HepG2 (cell line): ENCODE data around the gene COX18. TPM values are rescaled to one million over a fixed set of nuclear protein-coding genes. Genes with fewer than 3 reads are reported as not detected.

Experiments
- BRCA1 ChIP-seq: sonication (generic); formaldehyde crosslinking; IDR thresholded peaks from 2 replicates; pipeline ENCODE4 v1.4.0; 2020; ENCODE audit warnings: missing genetic modification reagents
- HOXA5 ChIP-seq: sonication (generic); formaldehyde crosslinking; IDR thresholded peaks from 2 replicates; pipeline ENCODE4 v1.4.0; 2020; ENCODE audit warnings: missing genetic modification reagents
- MATR3 ChIP-seq: sonication (generic); formaldehyde crosslinking; IDR thresholded peaks from 2 replicates; pipeline ENCODE4 v1.4.0; 2020; ENCODE audit warnings: missing genetic modification reagents
- MEIS1 ChIP-seq: sonication (generic); formaldehyde crosslinking; IDR thresholded peaks from 2 replicates; pipeline ENCODE4 v1.9.0; 2021; ENCODE audit warnings: mild to moderate bottlenecking, missing genetic modification reagents, moderate library complexity, borderline replicate concordance
- NFIC ChIP-seq: IDR thresholded peaks from 2 replicates; pipeline ENCODE4 v1.6.1; 2012; ENCODE audit warnings: mild to moderate bottlenecking, low read length, inconsistent platforms
- RFXAP ChIP-seq: sonication (generic); formaldehyde crosslinking; IDR thresholded peaks from 2 replicates; pipeline ENCODE4 v1.4.0; 2020; ENCODE audit warnings: missing genetic modification reagents, borderline replicate concordance
- TCF12 ChIP-seq, 2 experiments: fragments of 450-650 bp in 1 of 2; sonication (generic) in 1 of 2; formaldehyde crosslinking in 1 of 2; IDR thresholded peaks; 2 replicates each; pipeline versions ENCODE4 v1.6.1 to v1.8.0; 2017 to 2022; ENCODE audit warnings: antibody characterized with exemption in 1 of 2, mild to moderate bottlenecking in 1 of 2, missing genetic modification reagents in 1 of 2, moderate library complexity in 1 of 2
- TOPORS ChIP-seq: sonication (generic); formaldehyde crosslinking; IDR thresholded peaks from 2 replicates; pipeline ENCODE4 v1.8.0; 2023; ENCODE audit warnings: mild to moderate bottlenecking, missing genetic modification reagents
- WIZ ChIP-seq: sonication (generic); formaldehyde crosslinking; IDR thresholded peaks from 2 replicates; pipeline ENCODE4 v1.5.1; 2020; ENCODE audit warnings: mild to moderate bottlenecking, missing genetic modification reagents
- ZFP90 ChIP-seq: sonication (generic); formaldehyde crosslinking; IDR thresholded peaks from 2 replicates; pipeline ENCODE4 v1.8.0; 2022; ENCODE audit warnings: missing genetic modification reagents, mild to moderate bottlenecking, inconsistent platforms, borderline replicate concordance
- ZMYM2 ChIP-seq: sonication (generic); formaldehyde crosslinking; IDR thresholded peaks from 2 replicates; pipeline ENCODE4 v1.8.0; 2022; ENCODE audit warnings: mild to moderate bottlenecking, missing genetic modification reagents
- ZNF124 ChIP-seq: sonication (generic); formaldehyde crosslinking; IDR thresholded peaks from 2 replicates; pipeline ENCODE4 v1.4.0; 2020; ENCODE audit warnings: missing genetic modification reagents
- ZNF484 ChIP-seq: sonication (generic); formaldehyde crosslinking; IDR thresholded peaks from 2 replicates; pipeline ENCODE4 v1.5.1; 2020; ENCODE audit warnings: mild to moderate bottlenecking, low read depth, missing genetic modification reagents, borderline replicate concordance
- ZNF605 ChIP-seq: sonication (generic); formaldehyde crosslinking; IDR thresholded peaks from 2 replicates; pipeline ENCODE4 v1.8.0; 2022; ENCODE audit warnings: mild to moderate bottlenecking, missing genetic modification reagents
- ZSCAN20 ChIP-seq: sonication (generic); formaldehyde crosslinking; IDR thresholded peaks from 2 replicates; pipeline ENCODE4 v1.4.0; 2020; ENCODE audit warnings: missing genetic modification reagents, mild to moderate bottlenecking, borderline replicate concordance
- polyA plus RNA-seq, 8 experiments: library from polyadenylated mRNA; depleted of rRNA in 3 of 8; stranded (reverse) in 7 of 8; unstranded in 1 of 8; fragments of >200 nt; fragmentation: Illumina TruSeq in 4 of 8; extraction: Trizol in 4 of 8; gene quantifications; 2 replicates each; pipeline versions ENCODE4 v1.2.1 to v1.2.3, GENCODE V29; 2011 to 2016; ENCODE audit warnings: low read depth in 4 of 8, missing spikeins in 1 of 8, mixed read lengths in 1 of 8; ENCODE audit not compliant: insufficient read depth in 1 of 8
- total RNA-seq, 5 experiments: library from RNA; depleted of rRNA; stranded (reverse); fragments of >200 nt; fragmentation: Illumina TruSeq; extraction: Trizol; gene quantifications; 2 replicates each; pipeline ENCODE4 v1.2.3, GENCODE V29; 2016; ENCODE audit warnings: low read depth in 1 of 5
- TF ChIP-seq, protein P1 (sequence below): sonication (generic); formaldehyde crosslinking; IDR thresholded peaks from 2 replicates; pipeline ENCODE4 v1.5.0; 2020; ENCODE audit warnings: mild to moderate bottlenecking, missing genetic modification reagents, borderline replicate concordance
- TF ChIP-seq, protein P2 (sequence below): sonication (generic); formaldehyde crosslinking; IDR thresholded peaks from 2 replicates; pipeline ENCODE4 v1.4.0; 2020; ENCODE audit warnings: mild to moderate bottlenecking, low read depth, missing genetic modification reagents
- TF ChIP-seq, protein P3 (sequence below): sonication (generic); formaldehyde crosslinking; IDR thresholded peaks from 2 replicates; pipeline ENCODE4 v1.4.0; 2020; ENCODE audit warnings: missing genetic modification reagents, mild to moderate bottlenecking, borderline replicate concordance
- TF ChIP-seq, protein P4 (sequence below): sonication (generic); formaldehyde crosslinking; IDR thresholded peaks from 2 replicates; pipeline ENCODE4 v1.5.0; 2020; ENCODE audit warnings: missing genetic modification reagents, mild to moderate bottlenecking, borderline replicate concordance

COX18 gene
- total and polyA plus RNA-seq, 2 of the 13 experiments (the other 11 are each of a cell fraction or from before 2014, with no cell fraction given): 8.7 to 21.3 TPM

DNA sequence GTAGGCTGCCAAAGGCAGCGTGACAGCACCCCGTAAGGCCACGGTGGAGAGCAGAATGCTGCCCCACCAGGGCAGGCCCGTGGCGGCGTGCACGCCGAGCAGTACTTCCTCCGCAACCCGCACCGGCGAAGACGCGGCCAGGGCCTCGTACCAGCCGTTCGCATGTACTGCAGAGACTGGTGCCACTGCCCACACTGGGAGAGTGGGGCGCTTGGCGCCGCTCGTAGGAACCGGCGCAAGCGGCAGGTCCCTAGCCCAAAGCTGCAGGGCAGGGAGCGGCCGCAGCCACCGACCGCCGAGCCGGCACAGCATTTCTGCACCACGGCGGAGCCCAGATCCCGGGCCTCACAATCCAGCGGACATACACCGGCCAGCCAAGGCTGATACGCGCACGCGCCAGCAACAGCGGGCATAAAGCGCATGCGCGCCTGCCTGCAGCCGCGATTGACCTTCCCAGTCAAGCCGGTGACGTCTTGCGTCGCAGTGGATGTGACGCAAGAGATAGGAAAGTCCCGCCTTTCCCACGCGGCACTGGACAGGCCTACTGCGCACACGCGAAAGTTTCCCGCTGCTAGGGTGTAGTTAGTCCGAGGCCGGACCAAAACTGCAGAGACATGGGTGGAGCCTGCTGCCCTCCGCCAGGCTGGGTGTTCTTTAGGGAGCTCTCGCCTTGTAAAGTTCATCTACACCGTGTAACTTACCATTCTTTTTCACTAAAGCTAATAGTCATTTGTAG is at the start of gene COX18 (continued):
- TF ChIP-seq, protein P1, sequence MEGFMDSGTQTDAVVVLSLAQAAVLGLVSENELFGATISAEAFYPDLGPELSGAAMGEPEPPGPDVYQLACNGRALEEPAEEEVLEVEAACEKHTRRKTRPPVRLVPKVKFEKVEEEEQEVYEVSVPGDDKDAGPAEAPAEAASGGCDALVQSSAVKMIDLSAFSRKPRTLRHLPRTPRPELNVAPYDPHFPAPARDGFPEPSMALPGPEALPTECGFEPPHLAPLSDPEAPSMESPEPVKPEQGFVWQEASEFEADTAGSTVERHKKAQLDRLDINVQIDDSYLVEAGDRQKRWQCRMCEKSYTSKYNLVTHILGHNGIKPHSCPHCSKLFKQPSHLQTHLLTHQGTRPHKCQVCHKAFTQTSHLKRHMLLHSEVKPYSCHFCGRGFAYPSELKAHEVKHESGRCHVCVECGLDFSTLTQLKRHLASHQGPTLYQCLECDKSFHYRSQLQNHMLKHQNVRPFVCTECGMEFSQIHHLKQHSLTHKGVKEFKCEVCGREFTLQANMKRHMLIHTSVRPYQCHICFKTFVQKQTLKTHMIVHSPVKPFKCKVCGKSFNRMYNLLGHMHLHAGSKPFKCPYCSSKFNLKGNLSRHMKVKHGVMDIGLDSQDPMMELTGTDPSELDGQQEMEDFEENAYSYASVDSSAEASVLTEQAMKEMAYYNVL (CRISPR knock-in tag): peak; percentile 81; the same call in 1 of the 2 replicates
- TF ChIP-seq NFIC (no peak), WIZ (0 out of 2 replicates have a peak, but pooled peaks have one; percentile 92), MEIS1 (CRISPR knock-in tag) (peak; percentile 93), ZNF605 (CRISPR knock-in tag) (peak; percentile 92), MATR3 (CRISPR knock-in tag) (no peak), RFXAP (CRISPR knock-in tag) (peak; percentile 66; the same call in 1 of the 2 replicates), ZFP90 (peak; percentile 79; the same call in 1 of the 2 replicates), ZSCAN20 (CRISPR knock-in tag) (0 out of 2 replicates have a peak, but pooled peaks have one; percentile 20), TCF12 (IDR thresholded peaks at IDR 0.05) (no peak), TCF12 (CRISPR knock-in tag; IDR thresholded peaks at IDR 0.05) (peak; percentile 91), ZNF484 (peak; percentile 88; the same call in 1 of the 2 replicates), HOXA5 (CRISPR knock-in tag) (peak; percentile 67; the same call in 1 of the 2 replicates), TOPORS (CRISPR knock-in tag) (peak; percentile 25; the same call in 1 of the 2 replicates), ZNF124 (CRISPR knock-in tag) (peak; percentile 61; the same call in 1 of the 2 replicates), BRCA1 (CRISPR knock-in tag) (peak; percentile 66), ZMYM2 (CRISPR knock-in tag) (peak; percentile 81; the same call in 1 of the 2 replicates)
- TF ChIP-seq, protein P2, sequence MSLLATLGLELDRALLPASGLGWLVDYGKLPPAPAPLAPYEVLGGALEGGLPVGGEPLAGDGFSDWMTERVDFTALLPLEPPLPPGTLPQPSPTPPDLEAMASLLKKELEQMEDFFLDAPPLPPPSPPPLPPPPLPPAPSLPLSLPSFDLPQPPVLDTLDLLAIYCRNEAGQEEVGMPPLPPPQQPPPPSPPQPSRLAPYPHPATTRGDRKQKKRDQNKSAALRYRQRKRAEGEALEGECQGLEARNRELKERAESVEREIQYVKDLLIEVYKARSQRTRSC (CRISPR knock-in tag): peak; percentile 14; the same call in 1 of the 2 replicates
- TF ChIP-seq, protein P3, sequence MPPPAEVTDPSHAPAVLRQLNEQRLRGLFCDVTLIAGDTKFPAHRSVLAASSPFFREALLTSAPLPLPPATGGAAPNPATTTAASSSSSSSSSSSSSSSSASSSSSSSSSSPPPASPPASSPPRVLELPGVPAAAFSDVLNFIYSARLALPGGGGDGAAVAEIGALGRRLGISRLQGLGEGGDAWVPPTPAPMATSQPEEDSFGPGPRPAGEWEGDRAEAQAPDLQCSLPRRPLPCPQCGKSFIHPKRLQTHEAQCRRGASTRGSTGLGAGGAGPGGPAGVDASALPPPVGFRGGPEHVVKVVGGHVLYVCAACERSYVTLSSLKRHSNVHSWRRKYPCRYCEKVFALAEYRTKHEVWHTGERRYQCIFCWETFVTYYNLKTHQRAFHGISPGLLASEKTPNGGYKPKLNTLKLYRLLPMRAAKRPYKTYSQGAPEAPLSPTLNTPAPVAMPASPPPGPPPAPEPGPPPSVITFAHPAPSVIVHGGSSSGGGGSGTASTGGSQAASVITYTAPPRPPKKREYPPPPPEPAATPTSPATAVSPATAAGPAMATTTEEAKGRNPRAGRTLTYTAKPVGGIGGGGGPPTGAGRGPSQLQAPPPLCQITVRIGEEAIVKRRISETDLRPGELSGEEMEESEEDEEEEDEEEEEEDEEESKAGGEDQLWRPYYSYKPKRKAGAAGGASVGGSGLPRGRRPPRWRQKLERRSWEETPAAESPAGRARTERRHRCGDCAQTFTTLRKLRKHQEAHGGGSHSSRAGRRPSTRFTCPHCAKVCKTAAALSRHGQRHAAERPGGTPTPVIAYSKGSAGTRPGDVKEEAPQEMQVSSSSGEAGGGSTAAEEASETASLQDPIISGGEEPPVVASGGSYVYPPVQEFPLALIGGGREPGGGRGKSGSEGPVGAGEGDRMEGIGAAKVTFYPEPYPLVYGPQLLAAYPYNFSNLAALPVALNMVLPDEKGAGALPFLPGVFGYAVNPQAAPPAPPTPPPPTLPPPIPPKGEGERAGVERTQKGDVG (CRISPR knock-in tag): peak; percentile 93; the same call in 1 of the 2 replicates
- TF ChIP-seq, protein P4, sequence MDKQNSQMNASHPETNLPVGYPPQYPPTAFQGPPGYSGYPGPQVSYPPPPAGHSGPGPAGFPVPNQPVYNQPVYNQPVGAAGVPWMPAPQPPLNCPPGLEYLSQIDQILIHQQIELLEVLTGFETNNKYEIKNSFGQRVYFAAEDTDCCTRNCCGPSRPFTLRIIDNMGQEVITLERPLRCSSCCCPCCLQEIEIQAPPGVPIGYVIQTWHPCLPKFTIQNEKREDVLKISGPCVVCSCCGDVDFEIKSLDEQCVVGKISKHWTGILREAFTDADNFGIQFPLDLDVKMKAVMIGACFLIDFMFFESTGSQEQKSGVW (CRISPR knock-in tag): 0 out of 2 replicates have a peak, but pooled peaks have one; percentile 67
